ENCODE measurements around the gene PARVG.
"Not testable (repeated sequence)": the region's sequence is repeated elsewhere in the genome, so short reads cannot be mapped to it uniquely, and the experiment has no call there.

The PARVG gene

DNA sequence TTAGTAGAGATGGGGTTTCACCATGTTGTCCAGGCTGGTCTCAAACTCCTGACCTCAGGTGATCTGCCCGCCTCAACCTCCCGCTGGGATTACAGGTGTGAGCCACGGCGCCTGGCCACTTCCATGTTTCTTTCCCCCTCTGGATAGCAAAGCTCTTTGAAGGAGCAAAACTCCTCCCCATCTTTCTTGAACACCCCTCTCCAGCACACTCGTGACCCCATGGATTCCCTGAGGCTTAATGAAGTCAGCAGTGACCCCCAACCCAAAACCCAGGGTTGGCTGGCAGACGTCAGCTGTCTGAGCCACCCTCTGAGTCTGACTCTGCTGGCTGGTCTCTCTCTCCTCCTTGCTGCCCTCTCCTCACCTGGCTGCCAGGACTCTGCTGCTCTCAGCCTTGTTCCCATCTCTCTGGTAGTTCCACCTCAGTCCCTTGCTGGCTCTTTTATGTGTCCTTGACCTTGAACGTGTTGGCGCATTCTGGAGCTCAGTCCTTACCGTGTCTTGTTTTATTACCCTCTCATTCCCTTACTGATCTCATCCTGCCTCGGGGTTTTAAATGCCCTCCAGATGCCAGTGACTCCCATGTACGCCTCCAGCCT, 44.5 kb downstream of the PARVG start:
- TF ChIP-seq Cebpa-rat (IDR thresholded peaks at IDR 0.05): no peak

DNA sequence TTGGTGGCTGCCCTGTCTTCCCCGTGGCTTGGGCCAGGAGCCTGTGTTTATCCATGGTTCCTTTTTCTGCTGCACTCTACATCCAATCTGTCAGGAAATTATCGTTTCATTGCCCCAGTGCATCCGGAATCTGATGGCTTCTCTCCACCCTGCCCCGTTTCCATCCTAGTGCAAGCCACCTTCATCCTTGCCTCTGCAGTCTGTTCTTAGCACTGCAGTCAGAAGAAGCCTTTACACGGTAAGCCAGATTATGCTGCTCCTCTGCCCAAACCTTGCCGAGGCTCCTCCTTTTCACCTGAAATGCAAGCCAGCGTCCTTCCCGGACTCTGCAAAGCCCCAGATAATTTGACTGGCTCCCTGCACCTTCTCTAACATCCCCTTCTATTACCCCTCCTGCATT, 45.1 kb downstream of the PARVG start:
- Histone ChIP-seq H3K9me3 (peaks cover 8% of the 10 kb centered on the region), H3K27ac (no peak overlapping the region), H4K20me1 (no peaks in the 10 kb centered on the region), H3K9ac (no peak overlapping the region), H3K4me3 (no peak overlapping the region), H3K27me3 (peaks cover 14% of the 10 kb centered on the region; the same call in 1 of the 2 replicates), H3K4me1 (peaks cover 18% of the 10 kb centered on the region), H3K4me2 (no peak overlapping the region), H3K36me3 (no peaks in the 10 kb centered on the region)
- TF ChIP-seq Cebpa-rat (IDR thresholded peaks at IDR 0.05): no peak

More for the DNA sequence above, 44.5 kb downstream of the PARVG start:
- H3K4me3 ChIP-seq: no peak overlapping the region
- H4K20me1 ChIP-seq: no peaks in the 10 kb centered on the region
- H3K27me3 ChIP-seq: peaks cover 14% of the 10 kb centered on the region; the same call in 1 of the 2 replicates
- no peaks in the 10 kb centered on the region for H3K36me3 ChIP-seq
- H3K4me1 ChIP-seq: peaks cover 23% of the 10 kb centered on the region
- H3K9ac ChIP-seq: no peak overlapping the region
- H3K27ac ChIP-seq: no peak overlapping the region
- H3K9me3 ChIP-seq: peaks cover 8% of the 10 kb centered on the region
- H3K4me2 ChIP-seq: no peak overlapping the region

DNA sequence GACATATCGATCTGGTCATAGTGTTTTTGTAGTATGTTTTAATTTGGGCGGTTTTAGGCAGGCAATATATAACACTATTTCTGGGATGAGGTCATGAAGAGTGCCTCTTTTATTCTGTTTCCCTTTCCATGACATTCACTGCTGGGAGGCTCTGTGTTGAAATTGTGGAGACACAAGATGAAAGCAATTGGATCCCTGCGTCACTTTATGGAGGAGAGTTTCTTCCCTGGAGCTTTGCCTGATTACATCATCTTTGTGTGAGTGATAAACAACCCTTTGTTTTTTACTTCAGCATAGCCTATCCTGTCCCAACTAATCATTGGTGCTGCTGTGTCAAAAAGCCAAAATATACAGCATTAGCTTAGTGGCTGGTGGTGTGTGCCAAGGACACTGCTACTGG, 48.6 kb downstream of the PARVG start:
- Histone ChIP-seq H3K4me2 (no peak overlapping the region), H3K9me3 (peaks cover 8% of the 10 kb centered on the region)

DNA sequence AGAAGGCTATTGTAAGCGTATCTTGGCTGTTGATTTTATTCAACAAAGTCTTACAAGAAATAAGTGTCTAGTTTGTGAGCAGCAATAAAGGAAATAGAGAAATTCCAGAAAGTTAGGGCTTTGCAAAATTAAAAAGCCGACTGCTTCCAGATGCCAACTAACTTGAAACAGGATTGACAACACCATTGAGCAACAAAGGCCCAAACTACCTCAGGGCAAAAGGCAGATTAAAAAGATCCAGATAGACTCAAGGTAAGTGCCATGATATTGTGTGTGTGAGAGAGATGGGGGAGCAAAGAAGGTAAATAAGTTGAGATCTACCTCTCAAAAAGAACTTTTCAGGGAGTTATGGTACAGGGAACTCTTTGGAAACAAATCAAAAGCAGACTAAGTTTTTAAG, 49.1 kb downstream of the PARVG start:
- TF ChIP-seq Cebpa-rat (IDR thresholded peaks at IDR 0.05): no peak
- Histone ChIP-seq H3K4me1 (no peaks in the 10 kb centered on the region), H3K27ac (no peak overlapping the region), H3K4me2 (no peak overlapping the region), H3K27me3 (peaks cover 14% of the 10 kb centered on the region; the same call in 1 of the 2 replicates), H3K4me3 (no peak overlapping the region), H3K9me3 (peaks cover 8% of the 10 kb centered on the region), H4K20me1 (no peaks in the 10 kb centered on the region), H3K9ac (no peak overlapping the region), H3K36me3 (no peaks in the 10 kb centered on the region)

More for the DNA sequence above, 48.6 kb downstream of the PARVG start:
- H3K9ac ChIP-seq: no peak overlapping the region
- H3K36me3 ChIP-seq: no peaks in the 10 kb centered on the region
- H3K27me3 ChIP-seq: peaks cover 14% of the 10 kb centered on the region; the same call in 1 of the 2 replicates
- no peaks in the 10 kb centered on the region for H3K4me1 ChIP-seq
- no peak overlapping the region for H3K4me3 ChIP-seq
- H3K27ac ChIP-seq: no peak overlapping the region
- TF ChIP-seq Cebpa-rat (IDR thresholded peaks at IDR 0.05): no peak
- H4K20me1 ChIP-seq: no peaks in the 10 kb centered on the region

DNA sequence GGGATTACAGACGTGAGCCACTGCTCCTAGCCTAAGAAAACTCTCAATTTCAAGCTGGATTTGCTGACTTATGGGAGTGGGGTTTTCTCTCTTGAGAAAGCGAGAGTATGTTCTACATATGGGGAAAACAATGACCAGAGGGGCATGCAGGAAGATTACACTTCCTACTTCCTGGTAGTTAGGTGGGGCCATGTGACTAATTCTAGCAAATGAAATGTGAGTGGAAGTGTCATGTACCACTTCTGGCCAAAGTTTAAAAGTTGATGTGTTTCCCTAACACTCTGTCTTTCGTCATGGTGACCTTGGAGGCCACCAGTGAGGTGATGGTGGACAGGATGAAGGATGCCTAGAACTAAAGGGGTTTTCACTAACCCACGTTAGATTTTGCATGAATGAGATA, 50.5 kb downstream of the PARVG start:
- Histone ChIP-seq H4K20me1 (no peaks in the 10 kb centered on the region), H3K36me3 (no peaks in the 10 kb centered on the region), H3K9ac (no peak overlapping the region), H3K4me1 (no peaks in the 10 kb centered on the region), H3K9me3 (peaks cover 8% of the 10 kb centered on the region), H3K27me3 (no peaks in the 10 kb centered on the region), H3K27ac (no peak overlapping the region), H3K4me3 (no peak overlapping the region), H3K4me2 (no peak overlapping the region)
- no peak for TF ChIP-seq Cebpa-rat (IDR thresholded peaks at IDR 0.05)

DNA sequence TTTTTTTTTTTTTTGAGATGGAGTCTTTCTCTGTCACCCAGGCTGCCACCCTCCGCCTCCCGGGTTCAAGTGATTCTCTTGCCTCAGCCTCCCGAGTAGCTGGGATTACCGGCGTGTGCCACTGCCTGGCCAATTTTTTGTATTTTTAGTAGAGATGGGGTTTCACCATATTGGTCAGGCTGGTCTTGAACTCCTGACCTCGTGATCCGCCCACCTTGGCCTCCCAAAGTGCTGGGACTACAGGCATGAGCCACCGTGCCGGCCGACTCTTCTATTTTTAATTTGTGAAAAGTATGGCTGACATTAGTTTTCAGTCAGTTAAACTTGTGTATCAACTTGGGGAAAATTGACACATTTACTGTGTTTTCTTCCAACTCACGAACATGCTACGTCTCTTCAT, 53.6 kb downstream of the PARVG start:
- H3K4me2 ChIP-seq, H3K4me3 ChIP-seq, H3K27me3 ChIP-seq, H4K20me1 ChIP-seq, H3K4me1 ChIP-seq, H3K9me3 ChIP-seq, H3K36me3 ChIP-seq, H3K27ac ChIP-seq, H3K9ac ChIP-seq: not testable (repeated sequence)

DNA sequence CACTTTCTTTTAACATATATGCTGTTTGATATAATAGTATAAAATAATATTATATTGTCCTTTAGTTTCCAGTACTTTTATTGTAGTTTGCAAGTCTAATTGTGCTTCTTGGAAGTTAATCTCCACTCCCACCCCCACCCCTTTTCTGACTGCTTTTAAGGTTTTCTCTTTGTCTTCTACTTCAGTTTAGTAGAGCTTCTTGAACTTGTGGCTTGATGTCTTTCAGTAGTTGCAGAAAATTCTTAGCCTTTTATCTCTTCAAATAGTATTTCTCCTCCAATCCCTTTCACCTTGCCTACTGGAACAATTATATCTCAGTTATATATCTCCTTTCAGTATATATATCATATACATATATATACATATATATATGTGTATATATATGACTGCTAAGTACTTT, 56.6 kb downstream of the PARVG start:
- Histone ChIP-seq H3K27me3 (no peaks in the 10 kb centered on the region), H3K4me3 (no peak overlapping the region), H3K4me2 (peak overlapping the region; percentile 14; the same call in 1 of the 2 replicates), H3K9ac (no peak overlapping the region), H3K4me1 (no peaks in the 10 kb centered on the region), H3K9me3 (no peaks in the 10 kb centered on the region), H3K27ac (no peak overlapping the region), H3K36me3 (no peaks in the 10 kb centered on the region), H4K20me1 (no peaks in the 10 kb centered on the region)
- TF ChIP-seq Cebpa-rat (IDR thresholded peaks at IDR 0.05): no peak

DNA sequence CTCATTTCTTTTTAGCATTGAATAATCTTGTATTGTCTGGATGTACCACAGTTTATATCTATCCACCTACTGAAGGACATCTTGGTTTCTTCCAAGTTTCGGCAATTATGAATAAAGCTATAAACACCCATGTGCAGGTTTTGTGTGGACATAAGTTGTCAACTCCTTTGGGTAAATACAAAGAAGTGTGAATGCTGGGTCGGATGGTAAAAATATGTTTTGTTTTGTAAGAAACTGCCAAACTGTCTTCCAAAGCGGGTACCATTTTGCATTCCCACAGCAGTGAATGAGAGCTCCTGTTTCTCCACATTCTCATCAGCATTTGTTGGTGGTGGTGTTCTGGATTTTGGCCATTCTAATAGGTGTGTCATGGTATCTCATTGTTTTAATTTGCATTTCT, 60.4 kb downstream of the PARVG start:
- H3K36me3 ChIP-seq: not testable (repeated sequence)

DNA sequence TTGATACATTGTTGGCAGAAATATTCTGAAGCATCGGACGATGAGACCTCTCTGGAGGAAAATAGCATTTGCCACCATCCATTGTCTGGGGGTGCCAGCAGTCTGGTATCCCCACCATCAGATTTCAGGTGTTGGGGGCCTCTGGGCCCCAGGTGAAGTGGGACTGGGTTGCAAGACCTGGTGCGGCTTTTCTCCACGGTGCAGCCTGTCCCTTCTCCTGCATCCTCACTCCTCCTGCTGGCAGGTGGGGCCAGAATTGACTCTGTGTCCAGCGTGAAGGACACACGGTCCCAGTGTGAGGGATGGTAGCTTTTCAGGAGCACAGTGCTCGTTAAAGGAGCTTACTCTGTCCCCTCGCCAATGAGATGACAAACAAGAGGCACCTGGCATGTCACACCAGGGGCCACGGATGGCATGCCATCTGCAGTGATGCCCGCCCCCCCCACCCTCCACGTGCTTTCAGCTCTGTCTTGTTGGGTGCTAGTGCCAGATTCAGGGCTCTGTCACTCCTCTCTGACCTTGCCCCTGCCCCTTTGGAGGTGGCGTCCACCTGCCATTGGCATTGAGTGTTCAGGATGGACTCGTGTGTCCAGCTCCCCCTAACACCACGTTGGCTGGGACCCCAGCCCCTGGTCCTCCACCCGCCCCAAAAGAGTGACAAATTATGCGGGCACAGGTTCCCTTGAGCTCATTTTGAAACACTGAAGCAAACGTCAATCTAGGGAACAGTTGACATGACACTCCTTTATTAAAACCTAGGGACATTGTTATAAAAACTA, 62.4 kb downstream of the PARVG start:
- Histone ChIP-seq H3K27ac (no peak overlapping the region), H4K20me1 (no peaks in the 10 kb centered on the region), H3K9me3 (0 out of 2 replicates have a peak, but pooled peaks cover 4% of the 10 kb centered on the region), H3K4me1 (peaks cover 11% of the 10 kb centered on the region), H3K9ac (no peak overlapping the region), H3K4me3 (no peak overlapping the region), H3K27me3 (no peaks in the 10 kb centered on the region), H3K4me2 (no peak overlapping the region), H3K36me3 (no peaks in the 10 kb centered on the region)
- TF ChIP-seq Cebpa-rat (IDR thresholded peaks at IDR 0.05): no peak

More for the DNA sequence above, 60.4 kb downstream of the PARVG start:
- H3K9me3 ChIP-seq, H3K4me3 ChIP-seq, H3K9ac ChIP-seq, H3K4me2 ChIP-seq, H4K20me1 ChIP-seq, H3K27ac ChIP-seq, H3K4me1 ChIP-seq, H3K27me3 ChIP-seq: not testable (repeated sequence)

DNA sequence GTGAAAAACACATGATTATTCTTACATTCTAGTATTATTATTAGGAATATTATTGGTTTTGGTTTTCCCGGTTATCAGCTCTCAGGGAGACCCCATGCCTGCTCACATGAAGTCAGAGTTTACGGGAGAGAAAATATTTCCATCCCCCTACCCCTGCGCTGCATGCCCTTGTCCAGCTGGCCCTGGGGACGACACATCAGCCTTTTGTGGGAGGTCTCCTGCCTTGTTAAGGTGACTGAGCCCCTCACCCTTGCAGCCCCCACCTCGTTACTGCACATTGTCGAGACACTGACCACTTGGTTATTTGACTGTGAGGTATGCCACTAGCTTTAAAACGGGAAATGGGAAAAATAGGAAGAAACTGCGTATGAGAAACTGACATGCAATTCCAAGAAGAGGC, 63.0 kb downstream of the PARVG start:
- TF ChIP-seq Cebpa-rat (IDR thresholded peaks at IDR 0.05): no peak
- no peak overlapping the region for H3K9ac ChIP-seq
- no peaks in the 10 kb centered on the region for H4K20me1 ChIP-seq
- no peak overlapping the region for H3K27ac ChIP-seq
- no peak overlapping the region for H3K4me2 ChIP-seq
- H3K27me3 ChIP-seq: no peaks in the 10 kb centered on the region
- no peaks in the 10 kb centered on the region for H3K36me3 ChIP-seq
- peaks cover 10% of the 10 kb centered on the region for H3K9me3 ChIP-seq
- peaks cover 11% of the 10 kb centered on the region for H3K4me1 ChIP-seq
- no peak overlapping the region for H3K4me3 ChIP-seq
